ENCODE data around the gene LANCL1. TPM values are rescaled to one million over a fixed set of nuclear protein-coding genes. Genes with fewer than 3 reads are reported as not detected.

LANCL1 gene
- total RNA-seq, 1 experiment from 2014 or later: 53.8 TPM

- DNase-seq (ENCODE audit: low read depth): no peak
Observed at GRCh38 chr2:210392469-210392881, 84.1 kb downstream of the LANCL1 start.

DNA sequence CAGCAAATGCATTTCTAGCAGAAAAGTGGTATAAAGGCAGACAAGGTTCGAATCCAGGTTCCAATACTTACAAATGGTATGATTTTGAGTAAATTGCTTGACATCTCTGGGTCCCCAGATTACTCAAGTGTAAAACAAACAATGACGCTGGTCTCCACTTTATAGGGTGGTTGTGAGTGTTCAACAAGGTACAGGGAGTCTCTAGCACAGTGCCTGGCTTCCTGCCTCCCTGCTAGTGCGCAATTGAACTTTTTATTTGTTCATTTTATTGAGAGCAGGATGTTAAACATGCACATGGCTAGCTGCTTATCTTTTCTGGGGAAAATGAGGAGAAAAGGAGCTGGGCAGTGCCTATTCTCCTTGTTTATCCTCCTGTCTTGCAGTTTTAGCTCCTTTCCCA, 86.7 kb downstream of the LANCL1 start:
- DNase-seq (ENCODE audit: low read depth): no peak

GRCh38 chr2:210388148-210388547, 88.4 kb downstream of the LANCL1 start:
- no peak for DNase-seq (ENCODE audit: low read depth)

- DNase-seq (ENCODE audit: low read depth): no peak
Observed at GRCh38 chr2:210387074-210387473, 89.5 kb downstream of the LANCL1 start.

Other genes starting within 250 kb of the LANCL1 start
- gene MYL1, start 161.6 kb downstream of the LANCL1 start, total RNA-seq (2014; rRNA removed): 0.34 TPM in 1 of 2 replicates, not detected in the other
- 30.8 and 36.4 TPM in 2 replicates for gene CPS1, start 79.8 kb upstream of the LANCL1 start, total RNA-seq (2014; rRNA removed)